GM18873 (cell line): ENCODE results near the gene CDH18.

Experiments used
- ATAC-seq: cut with Tn5 transposase; IDR thresholded peaks from one replicate; pipeline ENCODE4 v1.9.1; 2021; ENCODE audit warnings: mild to moderate bottlenecking, moderate library complexity, moderate number of reproducible peaks; ENCODE audit not compliant: unreplicated experiment, low FRiP score

The CDH18 gene, protein sequence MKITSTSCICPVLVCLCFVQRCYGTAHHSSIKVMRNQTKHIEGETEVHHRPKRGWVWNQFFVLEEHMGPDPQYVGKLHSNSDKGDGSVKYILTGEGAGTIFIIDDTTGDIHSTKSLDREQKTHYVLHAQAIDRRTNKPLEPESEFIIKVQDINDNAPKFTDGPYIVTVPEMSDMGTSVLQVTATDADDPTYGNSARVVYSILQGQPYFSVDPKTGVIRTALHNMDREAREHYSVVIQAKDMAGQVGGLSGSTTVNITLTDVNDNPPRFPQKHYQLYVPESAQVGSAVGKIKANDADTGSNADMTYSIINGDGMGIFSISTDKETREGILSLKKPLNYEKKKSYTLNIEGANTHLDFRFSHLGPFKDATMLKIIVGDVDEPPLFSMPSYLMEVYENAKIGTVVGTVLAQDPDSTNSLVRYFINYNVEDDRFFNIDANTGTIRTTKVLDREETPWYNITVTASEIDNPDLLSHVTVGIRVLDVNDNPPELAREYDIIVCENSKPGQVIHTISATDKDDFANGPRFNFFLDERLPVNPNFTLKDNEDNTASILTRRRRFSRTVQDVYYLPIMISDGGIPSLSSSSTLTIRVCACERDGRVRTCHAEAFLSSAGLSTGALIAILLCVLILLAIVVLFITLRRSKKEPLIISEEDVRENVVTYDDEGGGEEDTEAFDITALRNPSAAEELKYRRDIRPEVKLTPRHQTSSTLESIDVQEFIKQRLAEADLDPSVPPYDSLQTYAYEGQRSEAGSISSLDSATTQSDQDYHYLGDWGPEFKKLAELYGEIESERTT

GRCh38 chr5:19987612-19988361 is at the start of gene CDH18:
Gene CDH18, minus strand, starts transcription at chr5:19988200. Its CDS starts 149,214 bp downstream, at chr5:19838986.
- ATAC-seq = no peak

- no peak for ATAC-seq
Observed at GRCh38 chr5:20034717-20035116, 46.7 kb upstream of the CDH18 start.

GRCh38 chr5:20033881-20034280 is 45.9 kb upstream of the CDH18 start:
- no peak for ATAC-seq

DNA sequence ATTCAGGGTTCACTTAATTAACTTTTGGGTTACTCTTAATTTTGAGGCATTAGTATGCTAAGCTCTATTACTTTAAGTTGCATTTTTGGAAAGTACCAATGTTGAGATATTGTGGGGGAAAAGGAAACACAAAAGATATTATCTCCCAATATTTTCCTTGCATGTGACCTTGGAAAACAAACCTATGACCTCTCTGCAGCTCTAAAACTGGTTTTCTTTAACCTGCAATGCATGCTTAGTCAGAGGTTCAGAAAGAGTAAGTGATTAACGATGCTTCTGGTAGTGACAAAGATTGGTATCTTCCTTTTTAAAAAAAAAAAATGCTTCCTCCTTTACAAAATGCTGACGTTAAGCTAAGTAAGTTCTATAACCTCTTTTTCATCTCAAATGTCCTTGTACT is 44.9 kb upstream of the CDH18 start:
- ATAC-seq = no peak

- ATAC-seq = no peak
Observed at GRCh38 chr5:20030125-20030524, 42.1 kb upstream of the CDH18 start.

GRCh38 chr5:20029266-20029665 is 41.3 kb upstream of the CDH18 start:
- no peak for ATAC-seq

- ATAC-seq = no peak
Observed at GRCh38 chr5:20028506-20028905, 40.5 kb upstream of the CDH18 start.

DNA sequence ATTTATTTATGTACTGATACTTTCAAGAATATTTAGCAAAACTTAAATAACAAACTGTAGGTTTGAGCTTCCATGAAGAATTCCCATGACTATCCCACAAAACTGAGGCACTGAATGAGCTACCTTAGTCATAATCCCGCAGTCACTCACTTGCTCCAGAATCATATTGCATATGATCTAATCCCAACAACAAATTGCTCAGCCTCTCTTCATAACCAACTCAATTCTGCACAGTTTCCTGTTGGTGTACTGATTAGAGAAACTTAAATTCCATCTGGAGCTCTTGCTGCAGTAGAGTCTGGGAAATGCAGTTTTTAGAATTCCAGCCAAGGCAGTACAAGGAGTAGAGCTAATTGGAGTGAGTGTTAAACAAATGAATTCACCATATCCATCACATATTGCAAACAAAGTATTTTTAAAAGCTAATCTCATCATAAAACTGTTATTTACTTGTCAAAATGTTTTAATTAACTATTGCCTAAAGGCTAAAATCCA is 35.7 kb upstream of the CDH18 start:
- ATAC-seq = no peak

DNA sequence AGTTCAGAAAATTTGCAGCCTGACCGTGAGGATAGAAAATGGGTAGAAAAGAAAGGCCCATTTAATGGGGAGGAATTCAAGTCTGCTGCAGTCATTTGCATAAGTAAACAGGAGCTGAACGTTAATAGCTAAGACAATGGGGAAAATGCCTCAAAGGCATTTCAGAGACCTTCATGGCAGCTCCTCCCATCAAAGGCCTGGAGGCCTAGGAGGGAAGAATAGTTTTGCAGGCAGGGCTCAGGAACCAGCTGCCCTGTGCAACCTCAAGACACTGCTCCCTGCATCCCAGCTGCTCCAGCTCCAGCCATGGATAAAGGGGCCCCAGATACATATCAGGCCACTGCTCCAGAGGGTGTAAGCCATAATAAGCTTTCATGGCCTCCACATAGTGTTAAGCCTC is 32.2 kb upstream of the CDH18 start:
- no peak for ATAC-seq

GRCh38 chr5:20017021-20017420 is 29.0 kb upstream of the CDH18 start:
- no peak for ATAC-seq

GRCh38 chr5:20000416-20000815 is 12.4 kb upstream of the CDH18 start:
- ATAC-seq = no peak

DNA sequence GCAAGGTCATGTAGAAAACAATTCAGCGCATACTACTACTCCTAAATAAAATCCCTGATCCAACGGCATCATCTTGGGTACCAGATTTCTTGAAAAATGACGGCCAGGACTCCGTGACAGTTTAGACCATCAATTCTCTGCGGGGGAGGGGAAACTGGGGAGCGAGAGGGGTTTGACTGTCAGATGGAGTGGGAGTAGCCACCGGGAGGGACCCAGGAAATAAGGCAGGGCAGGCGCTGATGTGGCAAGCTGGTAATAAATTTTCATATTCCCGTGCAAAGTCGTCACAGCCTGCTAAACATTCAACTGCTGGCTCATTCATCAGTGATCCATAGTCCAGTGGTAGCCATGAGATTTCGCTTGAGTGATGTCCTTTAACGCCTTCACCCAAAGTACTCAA is 457 bp upstream of the CDH18 start:
- ATAC-seq = no peak

DNA sequence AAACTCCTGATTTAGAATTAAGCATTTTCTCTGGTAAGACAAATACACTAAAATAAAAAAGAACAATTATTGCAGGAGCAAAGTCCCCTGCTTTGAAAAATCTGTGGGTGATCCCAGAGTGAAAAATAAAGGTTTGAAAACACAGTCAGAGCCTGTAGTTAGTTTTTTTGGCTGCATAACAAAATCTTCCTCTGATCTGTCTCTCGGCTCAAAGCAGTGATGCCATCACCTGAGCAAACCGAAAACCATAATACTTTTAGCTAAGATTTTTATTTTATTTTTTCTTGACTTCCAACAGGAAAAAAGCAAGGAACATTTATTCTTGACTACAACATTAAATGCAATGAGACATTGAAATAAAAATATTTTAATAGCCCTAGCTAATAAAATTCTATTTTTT is 1.2 kb downstream of the CDH18 start:
- no peak for ATAC-seq

DNA sequence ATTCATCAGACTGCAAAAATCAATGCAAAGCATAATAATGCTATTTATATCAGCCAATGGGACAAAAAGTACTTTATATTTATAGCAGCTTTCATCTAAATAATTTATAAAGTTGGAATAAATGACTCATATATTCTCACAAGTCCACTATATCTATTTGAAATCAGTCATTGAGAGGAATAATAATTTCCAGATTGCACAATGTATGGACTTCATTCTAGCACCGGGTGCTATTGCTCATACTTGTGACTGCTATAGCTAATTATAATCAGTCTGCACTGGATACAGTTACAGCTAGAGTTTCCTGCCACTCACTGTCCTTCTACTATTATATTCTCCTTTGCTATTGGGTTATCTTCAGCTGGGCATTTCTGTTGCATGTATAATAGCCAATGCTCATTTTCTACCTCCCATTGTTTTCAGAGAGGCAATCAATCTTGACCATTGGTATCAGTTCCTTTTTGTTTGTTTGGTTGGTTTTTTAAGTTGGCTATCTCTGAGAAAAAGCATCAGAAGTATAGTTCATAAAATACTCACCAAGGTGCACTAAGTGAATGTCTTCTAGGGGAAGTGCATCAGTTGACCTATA is 1.9 kb downstream of the CDH18 start:
- ATAC-seq = no peak

- no peak for ATAC-seq
Observed at GRCh38 chr5:19978476-19978875, 9.5 kb downstream of the CDH18 start.

DNA sequence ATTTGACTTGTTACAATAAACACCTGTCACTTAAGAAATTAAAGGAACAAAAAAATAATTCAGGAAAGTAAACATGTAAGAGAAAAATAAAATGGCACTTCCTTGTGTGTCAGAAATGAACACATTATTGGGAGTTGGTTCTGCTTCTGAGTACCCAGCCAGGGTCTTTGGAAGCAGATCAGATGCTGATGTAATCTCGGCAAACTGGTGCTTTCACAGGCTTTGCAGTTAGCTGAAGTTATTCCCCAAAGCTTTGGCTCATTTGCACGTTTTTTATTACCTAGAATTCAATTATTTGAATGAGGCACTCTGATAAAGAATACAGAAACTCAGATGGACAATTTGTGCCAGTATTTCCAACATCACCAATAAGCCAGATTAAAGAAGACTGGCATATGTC is 10.9 kb downstream of the CDH18 start:
- no peak for ATAC-seq

DNA sequence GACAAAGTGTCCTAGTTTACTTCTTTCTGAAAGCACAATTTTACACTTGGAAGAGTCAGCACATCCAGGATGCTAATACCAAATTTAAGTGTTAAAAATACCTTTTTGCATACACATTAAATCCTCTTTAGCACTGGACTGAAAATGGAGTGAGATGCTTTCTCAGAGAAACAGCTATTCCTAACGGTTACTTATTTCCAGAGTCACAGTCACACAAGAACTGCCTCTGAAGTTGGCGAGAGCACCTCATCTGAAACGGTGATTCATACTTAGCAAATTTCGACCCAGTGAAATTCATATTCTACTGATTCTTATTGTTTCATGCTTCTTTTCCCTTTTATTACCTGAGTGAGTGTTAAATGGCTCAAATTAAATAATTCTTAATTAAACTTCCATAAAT is 12.2 kb downstream of the CDH18 start:
- no peak for ATAC-seq

DNA sequence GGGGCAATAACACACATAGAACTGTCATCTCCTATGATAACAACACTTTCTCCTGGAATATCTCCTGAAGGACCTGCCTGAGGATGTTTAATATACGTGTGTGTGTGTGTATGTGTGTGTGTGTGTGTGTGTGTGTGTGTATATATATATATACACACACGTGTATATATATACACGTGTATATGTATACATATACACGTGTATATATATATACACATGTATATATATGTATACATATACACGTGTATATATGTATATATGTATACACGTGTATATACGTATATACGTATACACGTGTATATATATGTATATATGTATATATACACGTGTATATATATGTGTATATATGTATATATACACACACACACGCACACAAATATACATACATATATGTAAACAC is 27.5 kb downstream of the CDH18 start:
- no peak for ATAC-seq

DNA sequence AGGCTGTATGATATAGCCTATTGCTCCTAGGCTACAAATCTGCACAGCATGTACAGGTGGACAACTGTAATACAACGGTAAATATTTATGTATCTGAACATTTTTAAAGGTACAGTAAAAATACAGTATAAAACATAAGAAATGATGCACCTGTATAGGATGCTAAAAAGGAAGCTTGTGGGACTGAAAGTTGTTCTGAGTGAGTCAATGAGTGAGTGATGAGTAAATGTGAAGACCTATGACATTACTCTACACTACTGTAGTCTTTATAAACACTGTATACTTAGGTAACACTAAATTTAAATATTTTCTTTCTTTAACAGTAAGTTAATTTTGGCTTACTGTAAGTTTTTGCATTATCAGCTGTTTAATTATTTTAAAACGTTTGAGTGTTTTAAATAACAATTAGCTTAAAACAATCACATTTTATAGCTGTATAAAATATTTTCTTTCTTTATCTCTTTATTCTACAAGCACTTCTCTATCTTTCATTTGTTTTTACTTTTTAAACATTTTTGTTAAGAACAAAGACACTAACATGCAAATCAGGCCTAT is 28.1 kb downstream of the CDH18 start:
- no peak for ATAC-seq

GRCh38 chr5:19950897-19951296 is 37.1 kb downstream of the CDH18 start:
- no peak for ATAC-seq
